Measurements from ENCODE around the gene MGLL.

- TF ChIP-seq POLR2A (IDR thresholded peaks at IDR 0.05) (no peak), CTCF (IDR thresholded peaks at IDR 0.05) (no peak)
Measured at GRCh38 chr3:127788451-127788909, 33.8 kb downstream of the MGLL start.

Data from ovary (tissue), 3 donors.